ENCODE measurements around the gene SMARCC2.

Gene SMARCC2

GRCh38 chr12:56115329-56115728 lies 74.0 kb downstream of the SMARCC2 start:
- H3K4me3 ChIP-seq (ENCODE audit: low read length, poor library complexity, severe bottlenecking): peak overlapping the region; percentile 99
- peak overlapping the region; percentile 74 for H3K4me2 ChIP-seq (ENCODE audit: low read depth, low read length, poor library complexity, severe bottlenecking)
- peaks cover 18% of the 10 kb centered on the region for H3K4me1 ChIP-seq (ENCODE audit: insufficient read depth, low read length, poor library complexity, severe bottlenecking)
- H3K9me2 ChIP-seq (replicated peaks; ENCODE audit: low read depth, low read length): no peaks in the 10 kb centered on the region
- peaks cover 43% of the 10 kb centered on the region for H3K36me3 ChIP-seq (ENCODE audit: insufficient read depth, low read length)
- H3K9ac ChIP-seq (ENCODE audit: low read depth, low read length, poor library complexity, severe bottlenecking): peak overlapping the region; percentile 99
- H4K20me1 ChIP-seq (ENCODE audit: insufficient read depth, low read length, poor library complexity, severe bottlenecking): peaks cover 14% of the 10 kb centered on the region
- H3K9me3 ChIP-seq (ENCODE audit: insufficient read depth, low read depth, low read length): no peaks in the 10 kb centered on the region
- TF ChIP-seq EZH2phosphoT487 (IDR thresholded peaks at IDR 0.05; ENCODE audit: borderline replicate concordance) (no peak), CTCF (conservative IDR thresholded peaks at IDR 0.05; ENCODE audit: low read length) (no peak)
- peaks cover 24% of the 10 kb centered on the region for H3F3A ChIP-seq (ENCODE audit: low read depth)
- H3K27me3 ChIP-seq (ENCODE audit: insufficient read depth, low read length, poor library complexity, severe bottlenecking): peaks cover 7% of the 10 kb centered on the region
- peaks cover 29% of the 10 kb centered on the region for H3K79me2 ChIP-seq (ENCODE audit: insufficient read depth, low read length)
- H2AFZ ChIP-seq (ENCODE audit: low read length): no peak overlapping the region

- H3F3A ChIP-seq (ENCODE audit: low read depth): peaks cover 24% of the 10 kb centered on the region
- peaks cover 55% of the 10 kb centered on the region for H3K36me3 ChIP-seq (ENCODE audit: insufficient read depth, low read length)
- H3K4me2 ChIP-seq (ENCODE audit: low read depth, low read length, poor library complexity, severe bottlenecking): no peak overlapping the region
- no peaks in the 10 kb centered on the region for H3K9me2 ChIP-seq (replicated peaks; ENCODE audit: low read depth, low read length)
- peaks cover 7% of the 10 kb centered on the region for H3K27me3 ChIP-seq (ENCODE audit: insufficient read depth, low read length, poor library complexity, severe bottlenecking)
- H3K9me3 ChIP-seq (ENCODE audit: insufficient read depth, low read depth, low read length): no peaks in the 10 kb centered on the region
- peaks cover 18% of the 10 kb centered on the region for H3K79me2 ChIP-seq (ENCODE audit: insufficient read depth, low read length)
- no peak for TF ChIP-seq EZH2phosphoT487 (IDR thresholded peaks at IDR 0.05; ENCODE audit: borderline replicate concordance)
- TF ChIP-seq CTCF (conservative IDR thresholded peaks at IDR 0.05; ENCODE audit: low read length): no peak
- no peak overlapping the region for H3K4me3 ChIP-seq (ENCODE audit: low read length, poor library complexity, severe bottlenecking)
- peaks cover 12% of the 10 kb centered on the region for H3K4me1 ChIP-seq (ENCODE audit: insufficient read depth, low read length, poor library complexity, severe bottlenecking)
- no peak overlapping the region for H3K9ac ChIP-seq (ENCODE audit: low read depth, low read length, poor library complexity, severe bottlenecking)
- H2AFZ ChIP-seq (ENCODE audit: low read length): no peak overlapping the region
- H4K20me1 ChIP-seq (ENCODE audit: insufficient read depth, low read length, poor library complexity, severe bottlenecking): peaks cover 13% of the 10 kb centered on the region
These were observed 75.2 kb downstream of the SMARCC2 start for GRCh38 chr12:56114084-56114483.

All from Loucy (cell line).